GM18499 (cell line): ENCODE measurements around the gene ARHGEF33.

Source experiments
- ATAC-seq: cut with Tn5 transposase; IDR thresholded peaks from one replicate; pipeline ENCODE4 v1.9.1; 2021; ENCODE audit warnings: moderate number of reproducible peaks; ENCODE audit not compliant: insufficient read depth, unreplicated experiment

The ARHGEF33 gene

GRCh38 chr2:39007875-39008504, 118.3 kb downstream of the ARHGEF33 start:
- no peak for ATAC-seq

GRCh38 chr2:39008665-39009064, 119.0 kb downstream of the ARHGEF33 start:
- ATAC-seq = no peak

GRCh38 chr2:39013871-39014270, 124.2 kb downstream of the ARHGEF33 start:
- no peak for ATAC-seq

- ATAC-seq = no peak
Observed at GRCh38 chr2:39015424-39015823, 125.7 kb downstream of the ARHGEF33 start.

- no peak for ATAC-seq
Observed at GRCh38 chr2:39017334-39017733, 127.7 kb downstream of the ARHGEF33 start.

- ATAC-seq = no peak
Observed at GRCh38 chr2:39018638-39019037, 129.0 kb downstream of the ARHGEF33 start.

GRCh38 chr2:39020383-39020782, 130.7 kb downstream of the ARHGEF33 start:
- no peak for ATAC-seq

GRCh38 chr2:39022642-39023235, 133.1 kb downstream of the ARHGEF33 start:
- ATAC-seq = no peak

GRCh38 chr2:39023649-39024048, 134.0 kb downstream of the ARHGEF33 start:
- ATAC-seq = no peak

GRCh38 chr2:39024833-39025232, 135.2 kb downstream of the ARHGEF33 start:
- no peak for ATAC-seq
